ENCODE results near the gene SGSM2.

DNA sequence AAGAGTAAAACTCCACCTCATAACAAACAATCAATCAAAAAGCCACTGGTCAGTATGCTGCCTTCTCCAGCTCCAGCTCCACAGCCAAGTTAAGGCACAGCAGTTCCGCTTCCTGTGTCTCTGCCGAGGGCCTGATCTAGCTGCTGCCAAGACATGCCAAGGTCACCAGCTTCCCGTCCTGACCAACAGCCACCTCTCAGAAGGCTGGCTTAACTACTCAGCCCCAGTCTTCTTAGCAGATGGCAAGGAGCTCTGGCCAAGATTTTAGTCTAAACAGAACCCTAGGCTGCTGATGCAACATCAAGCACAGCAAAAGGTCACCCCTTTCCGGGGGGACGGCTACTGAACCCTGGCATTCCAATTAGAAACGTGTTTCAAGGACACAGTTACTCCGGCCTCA lies 81.3 kb downstream of the SGSM2 start:
- TF ChIP-seq, protein P1, sequence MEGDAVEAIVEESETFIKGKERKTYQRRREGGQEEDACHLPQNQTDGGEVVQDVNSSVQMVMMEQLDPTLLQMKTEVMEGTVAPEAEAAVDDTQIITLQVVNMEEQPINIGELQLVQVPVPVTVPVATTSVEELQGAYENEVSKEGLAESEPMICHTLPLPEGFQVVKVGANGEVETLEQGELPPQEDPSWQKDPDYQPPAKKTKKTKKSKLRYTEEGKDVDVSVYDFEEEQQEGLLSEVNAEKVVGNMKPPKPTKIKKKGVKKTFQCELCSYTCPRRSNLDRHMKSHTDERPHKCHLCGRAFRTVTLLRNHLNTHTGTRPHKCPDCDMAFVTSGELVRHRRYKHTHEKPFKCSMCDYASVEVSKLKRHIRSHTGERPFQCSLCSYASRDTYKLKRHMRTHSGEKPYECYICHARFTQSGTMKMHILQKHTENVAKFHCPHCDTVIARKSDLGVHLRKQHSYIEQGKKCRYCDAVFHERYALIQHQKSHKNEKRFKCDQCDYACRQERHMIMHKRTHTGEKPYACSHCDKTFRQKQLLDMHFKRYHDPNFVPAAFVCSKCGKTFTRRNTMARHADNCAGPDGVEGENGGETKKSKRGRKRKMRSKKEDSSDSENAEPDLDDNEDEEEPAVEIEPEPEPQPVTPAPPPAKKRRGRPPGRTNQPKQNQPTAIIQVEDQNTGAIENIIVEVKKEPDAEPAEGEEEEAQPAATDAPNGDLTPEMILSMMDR (IDR thresholded peaks at IDR 0.05): no peak
- no peak for TF ChIP-seq EZH2 (IDR thresholded peaks at IDR 0.05; ENCODE audit: borderline replicate concordance, insufficient read depth, low read depth, low read length, poor library complexity, severe bottlenecking)
